Activated CD8-positive, alpha-beta memory T cell treated with anti-CD3 and anti-CD28 coated beads for 36 hours (primary cell): Measurements from ENCODE around the gene TSEN34. TPM values are rescaled to one million over a fixed set of nuclear protein-coding genes. Genes with fewer than 3 reads are reported as not detected.

Experiments
- CTCF ChIA-PET: fragments of 350-600 bp; sonication (Branson Sonifier 250); formaldehyde crosslinking; loops from one replicate; lab custom pipeline; 2021; ENCODE audit warnings: antibody characterized with exemption; lab: Charles Lee
- POLR2A ChIA-PET: fragments of 350-600 bp; sonication (Branson Sonifier 250); formaldehyde crosslinking; loops from one replicate; lab custom pipeline; 2021; ENCODE audit warnings: antibody characterized with exemption; lab: Charles Lee
- total RNA-seq, 2 experiments: library from RNA; stranded (reverse); gene quantifications; one replicate each; pipeline ENCODE4 v1.2.3, GENCODE V29; 2021

The TSEN34 gene
- total RNA-seq, result 10 to 100 TPM; 21.7 to 22.9 TPM

DNA sequence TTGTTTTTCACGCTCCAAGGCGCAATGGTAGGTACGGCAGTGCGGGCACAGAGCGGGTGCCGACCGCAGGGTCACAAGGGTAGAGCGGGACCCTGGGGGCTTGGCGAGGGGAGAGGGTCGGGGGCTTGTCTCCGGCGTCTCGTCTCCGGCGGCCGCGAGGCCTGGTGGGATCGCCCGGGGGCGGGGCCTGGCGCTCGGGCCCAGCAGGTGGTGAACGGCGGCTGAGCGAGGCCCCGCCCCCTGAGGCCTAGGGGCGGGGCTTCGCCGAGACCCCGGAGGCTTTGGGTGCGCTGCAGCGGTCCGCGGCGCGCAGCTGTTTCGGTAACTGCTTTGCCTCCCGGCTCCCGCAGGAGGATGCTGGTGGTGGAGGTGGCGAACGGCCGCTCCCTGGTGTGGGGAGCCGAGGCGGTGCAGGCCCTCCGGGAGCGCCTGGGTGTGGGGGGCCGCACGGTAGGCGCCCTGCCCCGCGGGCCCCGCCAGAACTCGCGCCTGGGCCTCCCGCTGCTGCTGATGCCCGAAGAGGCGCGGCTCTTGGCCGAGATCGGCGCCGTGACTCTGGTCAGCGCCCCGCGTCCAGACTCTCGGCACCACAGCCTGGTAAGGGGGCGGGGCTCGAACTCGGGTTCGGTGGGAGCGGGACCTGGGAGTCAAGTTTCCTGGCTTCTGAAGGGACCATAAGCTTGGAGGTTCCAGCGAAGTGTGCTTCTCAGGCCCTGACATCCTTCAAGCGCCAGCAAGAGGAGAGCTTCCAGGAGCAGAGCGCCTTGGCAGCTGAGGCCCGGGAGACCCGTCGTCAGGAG is at the start of gene TSEN34:
TSS of gene TSEN34 (plus strand) at position 298 of the 800 bp plus-strand sequence. CDS start at position 355, 57 bp downstream.
- POLR2A ChIA-PET, result interaction anchor here (0.6 to 5.8 kb wide), 5 partner anchors 14 to 782 kb away, joined by 3 to 131 read pairs (median 6); partner anchors contain the start of gene RPS9

DNA sequence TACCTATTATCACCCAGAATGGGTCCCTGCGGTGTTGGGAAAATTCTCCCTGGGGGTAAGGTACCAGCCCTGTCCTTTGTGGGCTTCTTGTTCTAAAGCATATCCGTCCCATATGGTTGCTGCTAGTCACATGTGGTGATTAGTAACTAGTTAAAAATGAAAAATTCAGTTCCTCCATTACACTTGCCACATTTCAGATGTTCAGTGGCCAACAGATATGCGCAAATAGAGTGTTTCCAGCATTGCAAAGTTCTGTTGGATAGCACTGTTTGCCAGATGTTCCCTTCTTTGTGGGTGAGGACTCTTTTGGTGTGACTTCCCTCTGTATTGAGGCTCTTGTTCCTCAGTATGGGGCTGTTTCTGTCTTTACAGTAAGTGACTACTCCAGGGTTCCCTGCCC is 49.8 kb upstream of the TSEN34 start:
- CTCF ChIA-PET, result interaction anchor here (1.0 kb wide), 1 partner anchor 125 kb away, joined by 3 read pairs; no protein-coding TSS in a partner anchor
- POLR2A ChIA-PET, result no interaction called here

More for the DNA sequence above, at the start of gene TSEN34:
- CTCF ChIA-PET, result interaction anchor here (1.0 to 2.1 kb wide), 3 partner anchors 9 to 32 kb away, joined by 3 to 8 read pairs (median 3); partner anchors contain the start of genes LENG1 and RPS9

DNA sequence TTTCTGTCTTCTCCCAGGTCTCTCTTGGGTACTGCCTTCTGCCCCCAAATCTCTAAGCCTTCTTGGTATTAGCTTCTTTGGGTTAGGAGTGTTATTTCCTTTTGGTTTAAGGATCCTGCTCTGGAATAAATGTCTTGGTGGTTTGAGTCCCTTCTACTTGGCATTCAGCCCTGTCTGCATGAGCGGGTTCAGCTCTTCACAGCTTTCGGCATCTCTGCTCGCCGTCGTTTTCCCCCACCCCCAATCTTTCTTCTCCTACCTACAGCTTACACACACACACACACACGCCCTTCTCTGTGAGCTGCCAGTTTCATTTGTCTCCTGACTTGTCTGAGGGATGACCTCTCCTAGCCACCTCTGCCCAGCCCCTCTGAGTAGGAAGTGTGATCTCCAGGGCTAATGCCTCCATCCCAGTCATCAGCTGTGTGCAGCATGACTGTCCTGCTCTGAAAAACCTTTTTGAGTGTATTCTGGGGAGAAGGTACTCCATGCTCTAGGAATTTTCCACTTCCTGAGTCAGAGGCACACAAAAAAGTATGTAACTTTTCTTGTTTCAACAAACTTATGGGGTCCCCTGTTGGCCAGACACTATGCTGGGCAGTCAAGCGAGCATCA is 48.8 kb upstream of the TSEN34 start:
- POLR2A ChIA-PET, result interaction anchor here (0.6 kb wide), 1 partner anchor 11 kb away, joined by 4 read pairs; no protein-coding TSS in a partner anchor
- CTCF ChIA-PET, result interaction anchor here (1.0 kb wide), 1 partner anchor 124 kb away, joined by 3 read pairs; no protein-coding TSS in a partner anchor

DNA sequence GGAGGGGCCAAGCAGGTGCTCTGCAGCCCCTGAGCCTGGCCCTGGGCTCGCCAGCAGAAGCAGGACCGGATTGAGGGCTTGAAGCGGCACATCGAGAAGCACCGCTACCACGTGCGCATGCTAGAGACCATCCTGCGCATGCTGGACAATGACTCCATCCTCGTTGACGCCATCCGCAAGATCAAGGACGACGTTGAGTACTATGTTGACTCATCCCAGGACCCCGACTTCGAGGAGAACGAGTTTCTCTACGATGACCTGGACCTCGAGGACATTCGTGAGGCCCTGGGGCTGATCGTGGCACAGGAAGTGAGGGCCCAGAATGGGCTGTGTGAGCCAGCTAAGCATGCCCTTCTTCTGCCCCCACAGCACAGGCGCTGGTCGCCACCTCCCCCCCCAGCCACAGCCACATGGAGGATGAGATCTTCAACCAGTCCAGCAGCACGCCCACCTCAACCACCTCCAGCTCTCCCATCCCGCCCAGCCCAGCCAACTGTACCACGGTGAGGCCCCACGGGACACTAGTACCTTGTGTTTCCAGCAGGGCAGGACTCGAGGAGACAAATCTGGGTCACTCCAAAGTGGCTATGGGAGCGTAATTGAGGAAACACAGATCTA is 45.5 kb upstream of the TSEN34 start:
- ChIA-PET POLR2A (no interaction called here), CTCF (no interaction called here)

DNA sequence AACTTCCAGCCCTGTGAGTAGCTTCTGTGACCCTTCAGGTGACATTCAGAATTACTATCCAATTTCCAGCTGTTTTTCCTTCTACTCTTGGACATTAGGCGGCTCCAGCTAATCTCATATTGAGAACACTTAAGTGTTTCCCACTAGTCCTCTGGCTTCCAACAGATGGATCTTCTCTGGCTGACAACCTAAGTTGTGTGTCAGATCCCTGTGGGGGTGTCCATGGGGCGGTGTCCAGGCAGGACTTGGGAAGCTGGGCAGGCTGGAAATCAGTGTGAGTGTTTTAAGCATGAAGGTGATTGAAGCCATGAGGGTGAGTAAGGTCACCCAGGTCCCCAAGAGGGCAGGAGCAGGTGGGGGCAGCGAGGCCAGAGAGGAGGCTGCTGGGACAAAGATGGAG is 43.4 kb upstream of the TSEN34 start:
- CTCF ChIA-PET, result interaction anchor here (0.5 kb wide), 1 partner anchor 427 kb away, joined by 4 read pairs; no protein-coding TSS in a partner anchor
- POLR2A ChIA-PET, result no interaction called here

DNA sequence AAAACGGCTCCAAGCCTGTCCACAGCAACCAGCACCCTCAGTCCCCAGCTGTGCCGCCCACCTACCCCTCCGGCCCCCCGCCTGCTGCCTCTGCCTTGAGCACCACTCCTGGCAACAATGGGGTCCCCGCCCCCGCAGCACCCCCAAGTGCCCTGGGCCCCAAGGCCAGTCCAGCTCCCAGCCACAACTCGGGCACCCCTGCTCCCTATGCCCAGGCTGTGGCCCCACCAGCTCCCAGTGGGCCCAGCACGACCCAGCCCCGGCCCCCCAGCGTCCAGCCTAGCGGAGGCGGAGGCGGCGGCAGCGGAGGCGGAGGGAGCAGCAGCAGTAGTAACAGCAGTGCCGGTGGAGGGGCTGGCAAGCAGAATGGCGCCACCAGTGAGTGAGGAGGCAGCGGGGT is 43.0 kb upstream of the TSEN34 start:
- CTCF ChIA-PET, result interaction anchor here (0.5 kb wide), 1 partner anchor 428 kb away, joined by 4 read pairs; no protein-coding TSS in a partner anchor
- POLR2A ChIA-PET, result no interaction called here

DNA sequence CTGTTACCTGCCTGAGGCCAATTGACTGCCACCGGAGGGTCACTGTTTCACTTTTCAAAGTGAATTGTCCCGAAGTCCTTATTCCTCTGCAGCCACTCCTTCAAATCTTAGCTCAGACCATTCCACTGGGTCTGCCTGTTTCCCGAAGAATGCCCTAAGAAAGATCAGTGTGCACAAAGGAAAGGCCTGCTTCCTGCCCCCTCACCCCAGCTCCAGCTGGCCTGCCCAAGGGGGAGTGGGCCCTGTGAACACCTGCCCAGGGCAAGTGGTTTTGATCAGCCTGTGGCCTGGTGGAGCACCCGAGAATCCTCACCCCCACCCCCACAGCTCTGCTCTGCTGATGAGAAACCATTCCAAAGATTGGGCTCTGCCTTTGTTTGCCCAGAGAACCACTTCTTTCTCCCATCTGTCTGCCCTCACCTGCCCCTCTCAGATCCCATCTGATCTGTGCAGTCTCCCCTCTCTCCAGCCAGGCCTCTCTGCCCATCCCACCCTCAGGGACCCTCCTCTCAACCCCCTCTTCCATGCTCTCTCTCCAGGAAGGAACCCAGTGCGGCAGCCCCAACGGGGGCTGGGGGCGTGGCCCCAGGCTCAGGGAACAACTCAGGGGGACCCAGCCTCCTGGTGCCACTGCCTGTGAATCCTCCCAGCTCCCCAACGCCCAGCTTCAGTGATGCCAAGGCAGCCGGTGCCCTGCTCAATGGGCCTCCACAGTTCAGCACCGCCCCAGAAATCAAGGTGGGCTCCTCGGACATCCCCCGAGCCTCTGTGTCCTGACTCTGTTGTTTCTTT is 41.9 kb upstream of the TSEN34 start:
- CTCF ChIA-PET, result no interaction called here
- POLR2A ChIA-PET, result interaction anchor here (1.6 kb wide), 1 partner anchor 11 kb away, joined by 4 read pairs; no protein-coding TSS in a partner anchor

DNA sequence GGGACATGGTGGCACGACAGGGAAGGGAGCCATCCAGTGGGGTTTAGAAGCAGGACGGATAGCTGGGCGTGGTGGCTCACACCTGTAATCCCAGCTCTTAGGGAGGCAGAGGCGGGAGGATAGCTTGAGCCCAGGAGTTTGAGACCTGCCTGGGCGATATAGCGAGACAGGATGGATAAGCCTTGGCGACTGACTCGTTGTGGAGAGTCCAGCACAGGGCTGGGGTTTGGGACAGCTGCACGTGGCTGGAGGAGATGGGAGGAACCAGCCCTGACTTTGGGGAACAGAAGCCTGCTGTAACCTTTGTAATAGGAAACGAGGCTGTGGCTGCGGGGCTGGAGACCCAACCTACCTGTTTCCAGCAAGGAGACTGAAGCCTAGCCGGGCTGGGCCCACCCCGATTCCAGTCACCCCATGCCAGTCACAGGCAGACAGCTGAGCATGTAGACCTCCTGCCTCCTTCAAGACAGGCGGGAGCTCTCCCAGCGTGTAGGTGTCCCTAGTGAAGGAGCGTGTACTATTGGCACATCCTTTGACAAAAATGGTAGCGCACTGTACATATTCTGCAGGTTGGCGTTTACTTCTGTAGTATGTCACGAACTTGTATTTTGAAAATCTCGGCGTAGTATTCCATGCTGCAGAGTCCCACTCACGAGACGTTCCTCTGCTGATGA is 39.6 kb upstream of the TSEN34 start:
- POLR2A ChIA-PET, result interaction anchor here (1.5 kb wide), 1 partner anchor 15 kb away, joined by 6 read pairs; no protein-coding TSS in a partner anchor
- CTCF ChIA-PET, result no interaction called here

DNA sequence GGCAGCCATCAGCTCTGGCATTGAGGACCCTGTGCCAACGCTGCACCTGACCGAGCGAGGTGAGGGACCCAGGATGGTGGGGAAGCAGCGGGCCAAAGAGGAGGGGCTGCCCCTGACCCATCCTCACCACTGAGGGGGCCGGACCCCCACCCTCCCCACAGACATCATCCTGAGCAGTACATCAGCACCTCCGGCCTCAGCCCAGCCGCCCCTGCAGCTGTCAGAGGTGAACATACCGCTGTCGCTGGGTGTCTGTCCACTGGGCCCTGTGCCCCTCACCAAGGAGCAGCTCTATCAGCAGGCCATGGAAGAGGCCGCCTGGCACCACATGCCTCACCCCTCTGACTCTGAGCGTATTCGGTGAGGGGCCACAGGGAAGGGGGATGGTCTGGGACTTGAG is 38.8 kb upstream of the TSEN34 start:
- CTCF ChIA-PET, result no interaction called here
- POLR2A ChIA-PET, result no interaction called here

DNA sequence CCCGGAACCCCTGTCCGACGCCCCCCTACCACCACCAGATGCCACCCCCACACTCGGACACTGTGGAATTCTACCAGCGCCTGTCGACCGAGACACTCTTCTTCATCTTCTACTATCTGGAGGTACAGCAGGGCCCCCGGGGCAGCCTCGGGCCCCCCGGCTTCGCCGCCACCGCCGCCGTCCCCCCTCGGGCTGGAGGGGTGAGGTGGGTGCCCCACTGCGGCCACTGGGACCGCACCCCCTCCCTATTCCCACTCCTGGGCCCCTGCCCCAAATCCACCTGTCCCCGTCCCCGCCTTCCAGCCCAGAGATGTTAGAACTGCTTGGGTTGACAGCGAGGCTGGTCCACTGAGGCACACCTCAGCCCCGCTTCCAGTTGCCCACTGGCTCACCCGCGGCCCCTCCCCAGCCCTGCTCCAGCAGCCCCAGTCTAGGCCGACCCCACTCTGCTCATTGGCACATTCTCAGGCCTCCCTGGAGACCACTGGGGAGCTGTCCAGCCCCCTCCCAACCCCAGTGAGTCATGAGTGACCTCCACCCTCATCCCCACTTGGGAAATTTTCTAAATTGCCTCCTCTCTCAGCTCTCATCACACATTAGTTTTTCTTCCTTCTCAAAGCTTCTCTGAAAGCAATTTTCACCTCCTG is 38.1 kb upstream of the TSEN34 start:
- ChIA-PET POLR2A (no interaction called here), CTCF (no interaction called here)

DNA sequence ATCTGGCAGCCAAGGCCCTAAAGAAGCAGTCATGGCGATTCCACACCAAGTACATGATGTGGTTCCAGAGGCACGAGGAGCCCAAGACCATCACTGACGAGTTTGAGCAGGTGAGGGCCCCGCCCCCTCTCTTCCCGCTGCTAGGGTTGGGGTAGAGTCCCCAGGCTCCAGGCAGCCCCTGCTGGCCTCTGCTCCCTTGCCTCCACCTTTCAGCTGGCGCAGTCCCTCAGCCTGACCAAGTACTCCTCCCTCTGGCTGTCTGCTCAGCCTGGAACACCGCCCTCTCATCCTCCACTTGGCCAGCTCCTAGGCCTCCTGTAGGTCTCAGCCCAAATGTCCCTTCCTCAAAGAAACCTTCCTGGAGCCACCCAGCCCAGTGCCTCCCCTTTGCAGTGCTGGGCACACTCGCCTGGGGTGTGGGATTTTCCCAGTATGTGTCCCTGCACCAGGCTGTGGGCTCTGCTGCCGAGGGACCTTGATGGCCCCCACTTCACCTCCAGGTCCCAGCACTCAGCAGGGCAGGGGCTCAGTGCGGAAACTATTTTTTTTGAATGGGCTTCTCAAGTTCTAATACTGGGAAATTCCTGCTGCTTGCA is 37.3 kb upstream of the TSEN34 start:
- ChIA-PET POLR2A (no interaction called here), CTCF (no interaction called here)

DNA sequence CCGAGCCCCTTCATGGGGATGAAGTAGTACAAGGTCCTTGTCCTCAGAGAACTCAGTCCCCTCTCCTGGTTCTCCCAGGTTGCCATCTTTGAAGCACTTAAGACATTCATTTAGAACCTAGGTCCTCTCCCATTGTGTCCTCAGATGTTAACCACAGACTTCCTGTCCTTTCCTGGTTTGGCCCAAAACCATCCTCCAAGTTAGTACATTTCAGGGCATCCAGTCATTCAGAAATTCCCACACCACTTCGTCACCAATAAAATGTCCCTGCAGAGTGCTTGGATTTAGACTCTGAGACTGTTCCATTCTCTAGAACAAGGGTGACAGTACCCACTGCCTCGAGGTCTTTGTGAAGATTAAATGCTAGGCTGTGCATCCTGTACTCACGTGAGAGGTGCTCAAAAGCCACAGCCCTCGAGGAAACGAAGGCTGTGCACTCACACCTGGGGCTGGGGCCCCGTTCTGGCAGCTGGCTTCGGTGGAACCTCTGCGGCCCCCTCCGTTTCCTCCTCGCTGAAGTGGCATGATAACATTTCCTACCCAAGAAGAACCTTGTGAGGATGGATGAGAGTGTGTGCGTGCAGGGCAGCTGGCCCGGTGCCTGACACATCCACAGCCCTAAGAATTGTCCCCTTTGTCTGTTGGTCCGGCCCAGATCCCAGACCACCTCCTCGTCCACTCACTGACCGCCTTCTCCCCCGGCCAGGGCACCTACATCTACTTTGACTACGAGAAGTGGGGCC is 36.3 kb upstream of the TSEN34 start:
- ChIA-PET POLR2A (no interaction called here), CTCF (no interaction called here)

DNA sequence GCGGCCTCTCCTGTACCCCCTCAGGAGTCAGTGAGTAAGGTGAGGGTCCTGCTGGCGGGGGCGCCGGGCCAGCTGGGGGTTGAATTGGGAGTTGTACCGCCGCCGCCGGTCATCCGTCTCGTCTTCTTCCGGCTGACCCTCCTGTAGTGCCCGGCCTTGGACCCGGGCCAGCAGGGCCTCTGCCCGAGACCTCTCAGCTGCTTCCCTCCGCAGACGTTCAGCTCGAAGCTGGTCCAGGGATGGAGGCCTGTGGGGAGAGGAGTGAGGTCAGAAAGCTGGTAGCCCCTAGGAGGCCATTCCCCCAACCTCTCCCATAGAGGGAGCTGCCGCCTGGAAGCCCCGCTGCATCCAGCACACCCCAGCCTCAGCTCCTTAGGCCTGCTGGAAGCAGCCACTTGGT is 35.4 kb upstream of the TSEN34 start:
- POLR2A ChIA-PET, result no interaction called here
- CTCF ChIA-PET, result no interaction called here

DNA sequence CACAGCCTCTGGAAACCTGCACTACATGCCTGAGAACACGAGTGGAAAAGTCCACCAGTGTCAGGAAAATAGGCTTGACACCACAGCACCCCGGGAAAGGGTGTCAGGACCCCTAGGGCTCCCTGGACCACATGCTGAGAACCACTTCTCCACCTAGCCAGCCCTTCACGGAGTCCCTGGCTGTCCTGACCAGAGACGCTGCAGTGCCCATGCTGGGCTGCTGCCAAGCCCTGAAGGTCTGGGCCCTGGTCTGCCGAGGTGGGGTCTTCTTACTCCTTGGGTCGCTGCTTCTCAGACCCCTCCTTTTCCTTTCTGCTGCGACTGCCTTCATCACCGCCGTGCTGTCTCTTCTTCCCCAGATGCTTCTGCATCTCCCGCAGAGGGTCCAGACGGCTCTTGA is 34.6 kb upstream of the TSEN34 start:
- ChIA-PET POLR2A (no interaction called here), CTCF (no interaction called here)

DNA sequence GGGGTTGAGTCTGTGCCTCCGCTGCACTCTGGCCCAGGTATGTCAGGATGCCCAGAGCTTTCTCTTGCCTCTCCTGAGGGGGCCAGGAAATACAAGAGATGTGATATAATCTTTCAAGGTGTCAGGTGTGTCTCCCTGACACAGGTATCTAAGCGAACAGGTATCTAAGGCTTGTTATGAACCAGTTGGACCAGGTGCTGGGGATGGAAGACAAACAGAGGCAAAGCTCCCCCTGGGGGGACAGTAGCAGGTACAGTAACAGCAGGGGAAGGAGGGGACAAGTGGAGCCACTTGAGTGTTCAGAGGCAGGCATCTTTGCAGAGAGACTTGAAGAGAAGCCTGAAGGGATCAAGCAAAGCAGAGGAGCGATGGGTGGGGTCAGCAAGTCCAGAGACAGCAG is 34.2 kb upstream of the TSEN34 start:
- CTCF ChIA-PET, result interaction anchor here (0.8 kb wide), 1 partner anchor 14 kb away, joined by 3 read pairs; no protein-coding TSS in a partner anchor
- POLR2A ChIA-PET, result no interaction called here

DNA sequence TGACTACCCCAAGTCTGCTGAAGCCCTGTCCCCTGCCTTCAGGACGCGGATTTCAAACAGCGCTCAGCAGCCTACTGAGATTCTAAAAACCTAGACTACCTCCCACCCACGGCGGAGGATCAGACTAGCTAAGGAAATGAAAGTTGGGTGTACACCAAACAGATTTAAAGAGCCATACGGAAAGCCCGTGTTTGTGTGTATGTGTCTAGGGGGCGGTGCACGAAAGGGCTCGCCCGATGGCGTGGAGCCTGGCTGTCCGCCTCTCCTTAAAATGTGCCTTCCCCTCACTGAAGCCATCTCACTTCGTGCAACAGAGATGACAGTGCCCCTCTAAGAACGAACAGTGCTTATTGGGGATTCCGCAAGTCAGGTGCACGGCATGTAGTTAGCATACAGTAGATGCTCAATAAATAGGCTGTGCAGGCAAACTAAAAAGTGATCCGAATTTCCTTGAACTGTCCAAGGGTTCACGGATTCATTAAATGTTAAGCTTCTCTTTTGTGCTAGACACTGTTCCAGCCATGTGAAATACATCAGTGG is 32.2 kb upstream of the TSEN34 start:
- ChIA-PET POLR2A (interaction anchor here (0.9 to 2.7 kb wide), 7 partner anchors 14 to 48 kb away, joined by 3 to 14 read pairs (median 4); partner anchors contain the start of genes CNOT3, MBOAT7 and RPS9), CTCF (interaction anchor here (0.6 to 2.5 kb wide), 6 partner anchors 8 to 71 kb away, joined by 3 to 9 read pairs (median 4); partner anchors contain the start of genes CNOT3, MBOAT7, PRPF31 and TFPT)
